Dermis microvascular lymphatic vessel endothelial cell (primary cell): Measurements from ENCODE around the gene NMNAT1. TPM values are rescaled to one million over a fixed set of nuclear protein-coding genes. Genes with fewer than 3 reads are reported as not detected.
A peak's percentile ranks its signal among the peaks of the same experiment; 100 is the strongest.
"Not testable (repeated sequence)": the region's sequence is repeated elsewhere in the genome, so short reads cannot be mapped to it uniquely, and the experiment has no call there.

Experiments used
- DNase-seq, 2 donors: peaks; one replicate each; pipeline versions ENCODE4 v3.0.0 to v3.0.0-alpha.2; 2010; ENCODE audit warnings: low read depth in 2 of 2
- total RNA-seq: library from RNA; depleted of rRNA; stranded (reverse); fragments of >200 nt; gene quantifications from 2 replicates; pipeline ENCODE4 v1.2.1, GENCODE V29; 2014

NMNAT1 gene
- total RNA-seq, 1 donor from 2014 or later, result 15.4 TPM

DNA sequence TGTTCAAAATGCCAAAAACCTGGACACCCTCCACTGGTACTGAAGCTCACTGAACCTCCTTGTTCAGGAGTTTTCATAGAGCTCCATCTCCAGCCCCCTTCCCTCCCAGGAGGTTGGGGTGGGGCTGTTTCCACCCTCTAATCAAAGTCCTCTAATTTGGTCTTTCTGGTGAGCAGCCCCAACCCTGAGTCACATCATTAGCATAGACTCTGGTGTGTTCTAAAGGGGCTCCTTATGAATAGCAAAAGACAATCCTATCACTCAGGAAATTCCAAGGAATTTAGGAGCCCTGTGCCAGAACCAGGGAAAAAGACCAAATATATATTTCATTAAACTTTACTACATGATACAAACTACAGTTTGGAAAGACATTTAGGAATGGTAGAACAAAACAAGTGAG, 76.3 kb downstream of the NMNAT1 start:
- no peak for DNase-seq

GRCh38 chr1:10020086-10020485, 76.8 kb downstream of the NMNAT1 start:
- no peak for DNase-seq

- DNase-seq, result not testable (repeated sequence)
These were observed 77.4 kb downstream of the NMNAT1 start for GRCh38 chr1:10020678-10021077.

GRCh38 chr1:10021992-10022391, 78.7 kb downstream of the NMNAT1 start:
- DNase-seq, result not testable (repeated sequence)

DNA sequence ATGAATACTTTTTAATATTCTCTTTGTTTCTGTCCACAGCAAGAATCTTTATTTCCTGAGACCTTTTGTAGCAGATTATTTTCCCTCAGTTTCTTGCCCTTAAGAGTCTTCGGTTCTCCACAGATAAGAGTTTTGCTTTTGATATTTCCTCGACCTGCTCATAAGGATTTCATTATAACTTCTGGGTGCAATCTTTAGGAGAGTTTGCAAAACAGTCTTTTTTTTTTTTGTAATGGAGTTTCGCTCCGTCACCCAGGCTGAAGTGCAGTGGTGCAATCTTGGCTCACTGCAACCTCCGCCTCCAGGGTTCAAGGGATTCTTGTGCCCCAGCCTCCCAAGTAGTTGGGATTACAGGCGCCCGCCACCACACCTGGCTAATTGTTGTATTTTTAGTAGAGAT, 79.4 kb downstream of the NMNAT1 start:
- no peak for DNase-seq

DNA sequence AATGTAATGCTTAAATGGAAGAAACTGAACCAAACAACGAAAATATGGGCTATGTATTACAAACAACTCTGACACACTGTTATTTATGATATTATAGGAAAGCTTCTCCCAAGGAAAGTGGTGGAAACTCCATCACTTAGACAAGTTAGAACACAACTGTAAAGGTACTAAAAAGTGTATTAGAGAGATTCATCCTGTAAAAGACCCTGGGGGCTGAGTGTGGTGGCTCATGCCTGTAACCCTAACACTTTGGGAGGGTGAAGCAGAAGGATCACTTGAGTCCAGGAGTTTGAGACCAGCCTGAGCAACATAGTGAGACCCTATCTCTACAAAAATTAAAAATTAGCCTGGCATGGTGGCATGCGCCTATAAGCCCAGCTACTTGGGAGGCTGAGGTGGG, 82.1 kb downstream of the NMNAT1 start:
- DNase-seq, result no peak

- DNase-seq, result no peak
These were observed 83.8 kb downstream of the NMNAT1 start for GRCh38 chr1:10027027-10027426.

- DNase-seq, result not testable (repeated sequence)
These were observed 85.8 kb downstream of the NMNAT1 start for GRCh38 chr1:10028956-10029500.

- peak in 1 of 2 donors; percentile 8 for DNase-seq
These were observed 88.2 kb downstream of the NMNAT1 start for GRCh38 chr1:10031461-10031860.

DNA sequence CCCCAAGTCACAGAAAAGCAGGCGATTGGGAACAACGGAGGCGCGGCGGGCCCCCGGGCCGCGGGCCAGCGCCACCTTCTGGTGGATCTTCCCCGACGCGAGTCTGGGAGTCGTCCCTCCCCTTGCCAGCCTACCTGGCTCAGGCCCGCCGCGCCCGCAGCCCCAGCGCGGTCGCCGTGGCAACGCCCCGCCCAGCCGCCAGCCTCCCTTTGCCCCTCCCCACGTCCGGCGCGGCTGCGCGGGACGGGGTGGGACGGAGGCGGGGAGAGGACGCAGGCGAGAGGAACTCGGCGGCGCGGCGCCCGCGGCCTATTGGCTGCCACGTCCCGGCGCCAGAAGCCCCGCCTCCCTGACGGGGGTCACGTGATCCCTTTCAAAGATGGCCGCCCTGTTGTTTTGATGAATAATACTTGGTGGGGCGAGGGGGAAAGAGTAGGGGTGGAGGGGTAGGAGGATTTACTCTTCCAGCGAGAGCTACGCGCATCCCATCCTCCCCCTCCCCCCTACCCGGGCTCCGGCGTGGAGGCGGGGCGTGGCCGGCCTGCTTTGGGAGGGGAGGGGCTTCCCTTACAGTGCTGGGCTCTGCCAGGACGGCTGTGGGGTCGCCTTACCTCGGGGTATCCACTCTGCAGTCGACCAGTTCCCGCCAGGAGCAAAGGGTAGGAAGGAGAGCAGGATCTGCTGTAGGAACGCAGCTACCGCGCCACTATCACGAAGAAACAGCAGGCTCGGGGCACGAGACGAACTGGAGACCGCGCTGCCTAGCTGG, 89.5 kb downstream of the NMNAT1 start, which contains the start of gene UBE4B:
TSS of gene UBE4B (plus strand) at position 369 of the 769 bp plus-strand sequence. CDS start 713 bp downstream, outside the sequence.
- DNase-seq, result peak; percentile 93 to 99

GRCh38 chr1:10033359-10033845, 90.1 kb downstream of the NMNAT1 start:
- DNase-seq, result peak; percentile 6 to 65

Other genes starting within 250 kb of the NMNAT1 start
- 43.8 and 61.8 TPM in 2 replicates for gene CLSTN1, start 119.5 kb upstream of the NMNAT1 start, total RNA-seq
- 33.0 and 46.5 TPM in 2 replicates for gene CTNNBIP1, start 33.2 kb upstream of the NMNAT1 start, total RNA-seq
- gene LZIC, start 84 bp upstream of the NMNAT1 start, total RNA-seq, result 13.9 and 16.6 TPM in 2 replicates
- gene RBP7, start 53.8 kb downstream of the NMNAT1 start, total RNA-seq, result 0.38 and 0.77 TPM in 2 replicates
- gene UBE4B, start 89.5 kb downstream of the NMNAT1 start, total RNA-seq, result 16.4 and 20.7 TPM in 2 replicates